HUDEP-2 (cell line): ENCODE measurements around the gene HELZ.
"Not testable (repeated sequence)": the region's sequence is repeated elsewhere in the genome, so short reads cannot be mapped to it uniquely, and the experiment has no call there.

Source experiments
- DNase-seq, 76 experiments: peaks; one replicate each; lab custom pipeline; 2025; ENCODE audit not compliant: unreplicated experiment in 76 of 76; lab: John Stamatoyannopoulos, UW

Gene HELZ, protein sequence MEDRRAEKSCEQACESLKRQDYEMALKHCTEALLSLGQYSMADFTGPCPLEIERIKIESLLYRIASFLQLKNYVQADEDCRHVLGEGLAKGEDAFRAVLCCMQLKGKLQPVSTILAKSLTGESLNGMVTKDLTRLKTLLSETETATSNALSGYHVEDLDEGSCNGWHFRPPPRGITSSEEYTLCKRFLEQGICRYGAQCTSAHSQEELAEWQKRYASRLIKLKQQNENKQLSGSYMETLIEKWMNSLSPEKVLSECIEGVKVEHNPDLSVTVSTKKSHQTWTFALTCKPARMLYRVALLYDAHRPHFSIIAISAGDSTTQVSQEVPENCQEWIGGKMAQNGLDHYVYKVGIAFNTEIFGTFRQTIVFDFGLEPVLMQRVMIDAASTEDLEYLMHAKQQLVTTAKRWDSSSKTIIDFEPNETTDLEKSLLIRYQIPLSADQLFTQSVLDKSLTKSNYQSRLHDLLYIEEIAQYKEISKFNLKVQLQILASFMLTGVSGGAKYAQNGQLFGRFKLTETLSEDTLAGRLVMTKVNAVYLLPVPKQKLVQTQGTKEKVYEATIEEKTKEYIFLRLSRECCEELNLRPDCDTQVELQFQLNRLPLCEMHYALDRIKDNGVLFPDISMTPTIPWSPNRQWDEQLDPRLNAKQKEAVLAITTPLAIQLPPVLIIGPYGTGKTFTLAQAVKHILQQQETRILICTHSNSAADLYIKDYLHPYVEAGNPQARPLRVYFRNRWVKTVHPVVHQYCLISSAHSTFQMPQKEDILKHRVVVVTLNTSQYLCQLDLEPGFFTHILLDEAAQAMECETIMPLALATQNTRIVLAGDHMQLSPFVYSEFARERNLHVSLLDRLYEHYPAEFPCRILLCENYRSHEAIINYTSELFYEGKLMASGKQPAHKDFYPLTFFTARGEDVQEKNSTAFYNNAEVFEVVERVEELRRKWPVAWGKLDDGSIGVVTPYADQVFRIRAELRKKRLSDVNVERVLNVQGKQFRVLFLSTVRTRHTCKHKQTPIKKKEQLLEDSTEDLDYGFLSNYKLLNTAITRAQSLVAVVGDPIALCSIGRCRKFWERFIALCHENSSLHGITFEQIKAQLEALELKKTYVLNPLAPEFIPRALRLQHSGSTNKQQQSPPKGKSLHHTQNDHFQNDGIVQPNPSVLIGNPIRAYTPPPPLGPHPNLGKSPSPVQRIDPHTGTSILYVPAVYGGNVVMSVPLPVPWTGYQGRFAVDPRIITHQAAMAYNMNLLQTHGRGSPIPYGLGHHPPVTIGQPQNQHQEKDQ (N-terminal part only)

DNA sequence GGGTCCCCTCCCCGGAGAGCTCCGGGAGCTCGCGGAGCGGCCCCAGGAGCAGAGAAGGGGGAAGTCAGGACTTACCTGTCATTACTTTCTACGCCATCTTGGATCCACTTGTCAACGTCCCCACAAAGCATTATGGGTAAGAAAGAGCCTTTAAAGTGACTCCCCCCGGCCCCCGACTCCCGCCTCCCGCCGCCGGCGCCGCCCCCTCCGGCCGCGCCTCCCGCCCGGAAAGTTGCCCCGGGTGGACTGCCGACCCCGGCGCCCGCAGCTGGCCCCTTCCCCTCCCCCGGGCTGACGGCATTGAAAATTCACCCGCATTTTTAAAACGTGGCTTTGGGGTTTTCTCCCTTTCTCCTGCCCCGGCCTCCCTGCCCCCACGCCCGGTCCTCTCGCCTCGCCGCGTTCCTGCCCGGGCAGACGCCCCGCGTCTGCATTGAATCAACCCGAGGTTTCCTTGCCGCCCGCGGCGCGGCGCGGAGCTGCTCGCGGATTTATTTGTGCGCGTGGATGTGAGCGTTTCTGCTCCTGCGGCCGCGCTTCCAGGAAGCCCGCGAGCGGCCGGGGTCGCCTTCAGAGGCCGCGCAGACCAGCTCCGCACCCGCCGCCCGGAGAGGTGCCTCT lies at the start of gene HELZ:
HELZ (minus strand) TSS at position 124 of the 621 bp plus-strand sequence. CDS start 26,392 bp downstream, outside the sequence.
- DNase-seq = peak in 68 of 76 experiments; percentile 10 to 86 (median 48)

DNA sequence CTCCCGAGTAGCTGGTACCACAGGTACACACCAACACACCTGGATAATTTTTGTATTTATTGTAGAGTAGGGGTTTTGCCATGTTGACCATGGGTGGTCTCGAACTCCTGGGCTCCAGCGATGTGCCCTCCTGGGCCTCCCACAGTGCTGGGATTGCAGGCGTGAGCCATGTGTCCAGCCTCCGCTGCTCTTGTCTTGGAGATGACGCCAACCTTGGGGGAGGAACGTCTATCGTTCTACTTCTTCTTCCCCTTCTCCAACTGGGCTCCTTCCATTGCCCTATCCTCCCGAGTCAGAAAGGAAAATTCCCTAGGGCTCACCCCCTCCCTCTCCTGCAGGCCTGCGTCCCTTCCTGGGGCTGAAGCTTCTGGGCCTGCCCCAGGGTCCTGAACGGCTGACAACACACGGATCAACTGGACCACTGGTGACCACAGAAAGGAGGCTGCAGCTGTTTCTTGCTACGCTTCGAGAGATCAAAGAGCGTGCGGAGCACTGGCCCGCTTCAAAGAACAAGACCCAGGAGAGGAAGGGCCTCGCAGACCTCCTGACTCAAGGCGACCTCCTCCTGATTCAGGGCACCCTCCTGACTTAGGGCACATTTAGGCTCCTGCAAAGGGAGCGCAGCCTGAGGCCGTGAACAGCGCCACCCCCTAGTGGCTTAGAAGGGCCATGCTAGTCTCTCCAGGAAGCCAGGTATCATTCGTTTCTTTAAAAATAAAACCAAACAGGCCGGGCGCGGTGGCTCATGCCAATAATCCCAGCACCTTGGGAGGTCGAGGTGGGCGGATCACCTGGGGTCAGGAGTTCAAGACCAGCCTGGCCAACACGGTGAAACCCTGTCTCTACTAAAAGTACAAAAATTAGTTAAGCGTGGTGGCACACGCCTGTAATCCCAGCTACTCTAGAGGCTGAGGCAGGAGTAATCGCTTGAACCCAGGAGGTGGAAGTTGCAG lies 48.5 kb upstream of the HELZ start:
- peak in 62 of 76 experiments; percentile 6 to 62 (median 33) for DNase-seq

DNA sequence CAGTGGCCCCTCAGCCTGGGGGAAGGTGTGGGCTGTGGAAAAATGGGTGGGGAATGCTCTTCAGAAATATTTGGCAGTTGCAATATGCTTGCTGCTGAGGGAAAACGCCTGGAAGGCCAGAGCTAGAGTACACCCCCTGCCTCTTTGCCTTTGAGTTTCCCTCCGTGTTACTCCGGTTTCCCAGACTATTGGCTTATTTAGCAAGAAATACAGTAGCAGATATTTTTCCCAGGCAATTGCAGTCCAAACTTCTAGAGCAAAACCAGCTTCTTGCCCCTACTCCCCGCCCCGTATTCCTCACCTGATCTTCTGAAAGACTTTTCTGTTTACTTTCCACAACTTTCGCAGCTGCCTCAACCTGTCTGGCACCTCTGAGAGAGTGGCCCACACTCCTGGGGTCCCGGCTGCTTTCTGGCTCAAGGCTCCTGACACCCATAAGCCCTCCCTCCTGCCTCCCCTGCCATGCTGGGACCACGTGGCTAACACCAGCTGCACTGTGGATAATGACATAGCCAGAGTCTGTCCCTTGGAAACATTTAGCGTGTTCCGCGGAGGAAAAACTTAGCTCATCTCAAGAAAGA lies 45.8 kb upstream of the HELZ start:
- no peak for DNase-seq

DNA sequence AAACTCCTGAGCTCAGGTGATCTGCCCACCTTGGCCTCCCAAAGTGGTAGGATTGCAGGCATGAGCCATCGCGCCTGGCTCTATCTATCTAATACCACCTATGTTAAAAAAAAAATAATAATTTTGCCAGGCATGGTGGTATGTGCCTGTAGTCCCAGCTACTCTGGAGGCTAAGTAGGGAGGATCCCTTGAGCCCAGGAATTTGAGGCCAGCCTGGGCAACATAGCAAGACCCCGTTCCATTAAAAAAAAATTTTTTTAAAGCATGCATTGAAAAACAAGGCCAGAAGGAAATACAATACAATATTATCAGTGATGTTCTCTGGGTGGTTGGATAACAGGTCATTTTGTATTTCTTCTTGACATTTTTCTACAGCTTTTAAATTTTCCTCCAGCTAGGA lies 45.2 kb upstream of the HELZ start:
- no peak for DNase-seq

DNA sequence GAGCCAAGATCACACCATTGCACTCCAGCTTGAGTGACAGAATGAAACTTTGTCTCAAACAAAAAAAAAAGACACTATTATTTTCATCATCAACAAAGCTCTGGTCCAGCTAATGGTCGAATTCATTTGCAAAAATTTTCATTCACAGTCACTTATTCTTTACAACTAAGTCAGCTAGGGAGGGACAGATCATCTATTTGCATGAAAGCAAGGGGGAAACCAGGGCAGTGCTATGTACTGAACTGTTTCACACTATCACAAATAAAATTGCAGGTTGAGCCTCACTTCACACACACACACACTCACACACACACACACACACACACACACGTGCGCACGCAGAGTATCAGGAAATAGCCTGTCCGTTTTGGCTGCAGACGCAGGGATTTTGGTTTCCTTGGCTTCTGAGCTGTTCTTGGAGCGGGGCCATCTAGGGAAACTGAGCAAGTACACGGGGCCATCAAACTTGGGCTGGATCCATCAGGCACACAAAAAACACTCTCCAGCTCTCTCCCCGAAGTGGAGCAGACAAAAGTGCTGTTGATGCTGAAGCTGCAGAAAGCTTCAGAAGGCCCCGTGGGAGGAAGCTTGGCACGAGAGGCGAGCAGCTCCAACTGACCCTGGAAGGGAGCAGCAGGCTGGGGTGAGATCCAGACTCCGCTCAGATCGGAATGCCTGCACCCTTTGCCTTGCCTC lies 44.3 kb upstream of the HELZ start:
- peak in 1 of 76 experiments; percentile 4 for DNase-seq

DNA sequence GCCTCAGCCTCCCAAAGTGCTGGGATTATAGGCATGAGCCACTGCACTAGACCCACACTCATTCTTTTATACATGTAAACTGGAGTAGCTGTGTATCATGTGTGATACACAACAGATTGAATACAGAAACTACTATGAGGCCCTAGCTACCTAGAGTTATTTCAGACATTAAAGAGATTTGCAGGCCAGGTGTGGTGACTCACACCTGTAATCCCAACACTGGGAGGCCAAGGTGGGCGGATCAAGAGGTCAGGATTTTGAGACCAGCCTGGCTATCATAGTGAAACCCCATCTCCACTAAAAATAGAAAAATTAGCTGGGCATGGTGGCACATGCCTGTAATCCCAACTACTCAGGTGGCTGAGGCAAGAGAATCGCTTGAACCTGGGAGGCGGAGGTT lies 41.8 kb upstream of the HELZ start:
- not testable (repeated sequence) for DNase-seq

DNA sequence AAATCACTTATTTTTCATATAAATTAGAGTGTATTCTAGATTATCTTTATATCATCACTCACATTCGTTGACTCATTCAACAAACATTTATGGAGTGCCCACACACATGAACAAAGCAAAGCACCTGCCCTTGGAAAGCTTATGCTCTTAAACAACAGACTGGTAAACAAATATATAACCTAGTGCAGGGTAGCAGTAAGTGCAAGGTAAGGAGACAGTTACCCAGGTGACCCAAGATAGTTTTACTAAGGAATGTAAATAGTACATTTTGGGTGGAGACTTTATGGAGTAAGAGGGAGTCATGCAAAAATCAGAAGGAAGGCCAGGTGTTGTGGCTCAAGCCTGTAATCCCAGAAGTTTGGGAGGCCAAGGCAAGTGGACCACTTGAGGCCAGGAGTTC lies 40.4 kb upstream of the HELZ start:
- no peak for DNase-seq

DNA sequence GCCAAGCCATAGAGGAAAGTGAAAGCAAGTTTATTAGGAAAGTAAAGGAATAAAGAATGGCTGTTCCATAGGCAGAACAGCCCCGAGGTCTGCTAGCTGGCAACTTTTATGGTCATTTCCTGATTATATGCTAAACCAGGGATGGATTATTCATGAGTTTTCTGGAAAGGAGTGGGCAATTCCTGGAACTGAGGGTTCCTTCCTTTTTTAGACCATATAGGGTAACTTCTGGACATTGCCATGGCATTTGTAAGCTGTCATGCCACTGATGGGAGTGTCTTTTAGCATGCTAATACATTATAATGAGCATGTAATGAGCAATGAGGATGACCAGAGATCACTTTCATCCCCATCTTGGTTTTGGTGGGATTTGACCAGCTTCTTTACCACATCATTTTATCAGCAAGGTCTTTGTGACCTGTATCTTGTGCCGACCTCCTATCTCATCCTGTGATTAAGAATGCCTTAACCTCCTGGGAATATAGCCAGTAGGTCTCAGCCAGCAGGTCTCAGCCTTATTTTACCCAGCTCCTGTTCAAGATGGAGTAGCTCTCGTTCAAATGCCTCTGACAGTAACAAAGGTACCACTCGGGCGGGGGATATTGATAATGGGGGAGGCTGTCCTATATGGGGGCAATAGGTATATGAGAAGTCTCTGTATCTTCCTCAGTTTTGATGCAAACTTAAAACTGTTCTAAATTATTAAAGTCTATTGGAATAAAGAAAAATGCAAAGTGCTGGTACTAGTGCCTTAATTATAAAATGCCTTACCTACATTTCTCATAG lies 38.9 kb upstream of the HELZ start:
- DNase-seq = no peak

DNA sequence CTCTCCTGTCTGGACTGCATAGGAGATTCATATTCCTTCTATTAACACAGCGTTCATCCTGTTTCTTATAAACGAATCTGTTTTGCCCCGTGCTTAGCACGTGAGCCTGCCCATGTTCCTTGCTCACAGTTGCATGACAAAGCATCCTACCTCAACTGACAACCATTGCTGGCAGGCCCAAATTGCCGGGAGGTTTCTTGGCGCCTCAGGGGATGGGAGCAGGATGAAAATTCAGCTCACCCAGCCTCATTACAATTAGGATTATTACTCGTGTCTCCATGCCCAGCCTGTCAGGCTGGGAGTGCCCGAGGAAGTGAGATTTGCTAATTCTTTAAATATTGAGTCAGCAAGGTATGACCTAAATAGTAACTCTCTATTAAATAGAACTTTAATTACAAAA lies 36.7 kb upstream of the HELZ start:
- no peak for DNase-seq

DNA sequence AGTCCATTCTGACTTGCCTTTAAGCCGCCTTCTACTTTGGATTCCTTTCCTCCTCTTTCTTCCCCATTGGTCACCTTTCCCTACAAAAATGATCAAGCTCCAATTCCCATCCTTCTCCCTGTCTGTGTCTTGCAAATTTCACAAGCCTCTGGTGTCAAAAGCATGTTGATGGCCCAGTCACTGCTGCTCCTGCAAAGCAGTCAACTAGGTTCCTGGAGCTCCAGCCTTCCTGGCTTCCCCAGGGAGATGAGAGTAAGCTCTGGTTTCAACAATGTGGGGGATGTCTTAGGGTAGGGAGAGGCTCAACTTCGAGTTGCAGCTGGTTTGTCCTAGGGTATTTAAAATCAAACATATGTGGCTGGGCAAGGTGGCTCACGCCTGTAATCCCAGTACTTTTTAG lies 36.1 kb upstream of the HELZ start:
- DNase-seq = no peak

DNA sequence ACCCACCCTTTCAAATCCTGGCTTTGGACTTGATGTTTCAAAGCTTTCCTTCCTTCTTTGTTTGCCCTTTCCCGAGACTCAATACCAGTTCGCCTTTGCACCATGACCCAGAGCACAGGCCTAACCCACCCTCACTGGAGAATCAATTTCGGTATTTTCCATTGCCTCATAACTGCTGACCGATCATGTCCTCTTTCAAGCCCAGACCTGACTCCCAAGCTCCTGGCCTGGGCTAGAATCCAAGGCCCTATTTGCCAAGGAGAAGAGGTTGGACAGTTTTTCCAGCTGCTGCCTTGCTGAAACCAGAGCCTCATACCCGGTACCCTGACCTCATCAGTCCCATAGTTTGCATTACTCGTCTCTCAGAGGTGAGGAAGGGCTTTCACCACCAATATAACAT lies 35.3 kb upstream of the HELZ start:
- DNase-seq = no peak

DNA sequence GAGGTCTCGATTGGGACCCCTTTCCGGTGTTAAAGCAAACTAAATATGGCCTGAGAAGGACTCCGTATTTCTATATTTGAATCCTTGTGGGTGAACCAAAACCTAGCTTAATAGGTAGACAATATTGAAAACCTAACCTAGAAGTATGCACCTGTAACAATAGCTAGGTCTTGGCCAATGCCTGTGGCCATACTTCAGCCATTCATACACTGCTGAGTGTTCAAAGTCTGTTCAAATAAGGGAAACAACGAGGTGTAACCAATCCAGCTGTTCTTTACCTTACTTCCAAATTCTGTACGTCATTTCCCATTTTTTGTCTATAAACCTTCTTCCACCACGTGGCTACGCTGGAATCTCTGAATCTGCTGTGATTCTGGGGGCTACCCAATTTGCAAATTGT lies 34.1 kb upstream of the HELZ start:
- DNase-seq = no peak

DNA sequence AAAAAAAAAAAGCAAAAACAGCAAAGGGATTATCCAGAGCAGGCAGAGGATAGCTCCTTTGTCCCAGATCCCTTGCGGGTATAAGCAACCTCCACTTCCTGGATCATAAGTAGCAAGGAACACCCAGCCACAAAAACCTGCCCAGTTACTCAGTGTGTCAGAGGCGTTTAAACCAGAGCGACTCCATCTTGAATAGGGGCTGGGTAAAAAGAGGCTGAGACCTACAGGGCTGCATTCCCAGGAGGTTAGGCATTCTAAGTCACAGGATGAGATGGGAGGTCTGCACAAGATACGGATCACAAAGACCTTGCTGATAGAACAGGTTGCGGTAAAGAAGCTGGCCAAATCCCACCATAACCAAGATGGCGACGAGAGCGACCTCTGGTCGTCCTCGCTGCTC lies 33.4 kb upstream of the HELZ start:
- DNase-seq = no peak

DNA sequence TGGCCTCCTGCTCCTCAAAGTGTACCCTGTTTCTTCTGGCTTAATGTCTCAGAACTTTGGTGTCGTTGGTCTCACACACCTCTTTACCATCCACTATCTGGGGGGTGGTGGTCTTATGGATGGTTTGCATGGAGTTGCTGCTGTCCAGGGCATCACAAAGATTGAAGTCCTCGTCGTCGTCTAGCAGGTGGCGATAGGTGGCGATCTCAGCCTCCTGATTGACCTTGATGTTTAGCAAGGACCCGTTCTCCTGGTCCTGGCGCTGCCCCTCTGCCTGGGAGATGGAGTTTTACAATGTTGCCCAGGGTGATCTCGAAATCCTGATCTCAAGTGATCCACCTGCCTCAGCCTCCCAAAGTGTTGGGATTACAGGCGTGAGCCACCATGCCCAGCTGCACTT lies 31.1 kb upstream of the HELZ start:
- peak in 4 of 76 experiments; percentile 2 to 18 (median 4) for DNase-seq

DNA sequence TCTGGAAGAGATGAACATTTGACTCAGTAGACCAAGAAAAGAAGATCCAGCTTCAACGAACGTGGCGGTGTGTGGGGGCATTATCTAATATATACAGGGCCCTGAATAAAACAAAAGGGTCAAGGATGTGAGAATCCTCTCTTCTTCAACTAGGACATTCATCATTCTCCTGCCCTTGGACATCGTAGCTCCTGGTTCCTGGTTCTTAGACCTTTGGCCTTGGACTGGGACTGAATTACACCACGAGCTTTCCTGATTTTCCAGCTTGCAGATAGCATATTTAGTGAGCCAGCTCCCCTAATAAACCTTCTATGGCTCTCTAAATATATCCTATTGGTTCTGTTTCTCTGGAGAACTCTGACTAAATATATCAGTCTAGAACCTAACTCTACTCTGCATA lies 29.5 kb upstream of the HELZ start:
- DNase-seq = no peak

DNA sequence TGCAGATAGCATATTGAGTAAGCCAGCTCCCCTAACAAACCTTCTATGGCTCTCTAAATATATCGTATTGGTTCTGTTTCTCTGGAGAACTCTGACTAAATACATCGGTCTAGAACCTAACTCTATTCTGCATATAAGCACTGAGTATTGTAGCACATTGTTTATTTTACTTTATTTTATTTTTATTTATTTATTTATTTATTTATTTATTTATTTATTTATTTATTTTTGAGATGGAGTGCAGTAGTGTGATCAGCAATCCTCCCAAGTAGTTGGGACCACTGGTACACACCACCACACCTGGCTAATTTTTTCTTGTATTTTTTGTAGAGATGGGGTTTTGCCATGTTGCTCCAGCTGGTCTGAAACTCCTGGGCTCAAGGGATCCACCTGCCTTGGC lies 28.9 kb upstream of the HELZ start:
- no peak for DNase-seq

DNA sequence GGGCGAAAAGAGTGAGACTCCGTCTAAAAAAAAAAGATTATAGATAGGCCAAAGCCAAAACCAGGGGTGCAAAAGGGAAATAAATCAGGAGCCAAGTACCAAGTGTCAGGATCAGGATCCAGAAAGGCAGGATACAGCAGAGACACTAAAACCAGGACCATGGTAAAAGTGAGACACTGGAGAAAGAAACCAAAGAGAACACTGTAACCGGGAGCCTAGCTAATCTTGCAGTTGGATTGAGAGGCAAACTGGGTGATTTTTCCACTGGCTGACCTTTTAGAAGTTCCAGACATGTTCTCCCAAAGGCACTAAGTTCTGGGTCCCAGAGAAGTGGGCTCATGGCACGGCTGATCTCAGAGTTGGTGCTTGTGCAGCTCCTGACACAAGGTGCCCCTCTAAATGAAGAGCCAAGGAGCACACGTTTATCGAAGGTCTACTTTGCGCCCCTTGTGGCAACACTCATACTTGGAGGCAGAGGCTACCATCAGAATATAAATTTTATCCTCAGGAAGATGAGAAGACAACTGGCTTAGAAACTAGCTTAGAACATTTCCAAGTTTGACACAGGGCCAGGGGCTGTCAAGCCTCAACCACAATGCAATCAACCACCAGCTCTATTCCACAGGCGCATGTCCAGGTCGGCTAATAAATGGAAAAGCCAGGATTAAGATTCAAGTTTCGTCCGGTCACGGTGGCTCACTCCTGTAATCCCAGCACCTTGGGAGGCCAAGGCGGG lies 27.5 kb upstream of the HELZ start:
- no peak for DNase-seq
